ENCODE results near the gene EPS8L3.

The EPS8L3 gene

GRCh38 chr1:109739738-109740614 lies 23.7 kb downstream of the EPS8L3 start:
- H3K9me3 ChIP-seq: no peaks in the 10 kb centered on the region
- H3K4me3 ChIP-seq (ENCODE audit: low read depth in 1 of 2, low read length in 1 of 2): peak overlapping the region; percentile 67 to 83
- H3K4me1 ChIP-seq (ENCODE audit: control insufficient read depth in 1 of 2, insufficient read depth in 1 of 2, low read depth in 1 of 2, low read length in 1 of 2): peaks cover 6 to 12% of the 10 kb centered on the region in 2 experiments
- H3K27ac ChIP-seq: no peak overlapping the region
- no peak for TF ChIP-seq CTCF (IDR thresholded peaks at IDR 0.05)
- no peaks in the 10 kb centered on the region for H3K36me3 ChIP-seq
- H3K27me3 ChIP-seq: peaks cover 56% of the 10 kb centered on the region

GRCh38 chr1:109733236-109733870 lies 30.4 kb downstream of the EPS8L3 start:
- peaks cover 16% of the 10 kb centered on the region for H3K27me3 ChIP-seq
- no peak overlapping the region for H3K27ac ChIP-seq
- TF ChIP-seq CTCF (IDR thresholded peaks at IDR 0.05): no peak
- H3K9me3 ChIP-seq: no peaks in the 10 kb centered on the region
- no peaks in the 10 kb centered on the region for H3K36me3 ChIP-seq
- no peak overlapping the region for H3K4me3 ChIP-seq (ENCODE audit: low read depth in 1 of 2, low read length in 1 of 2)
- no peaks in the 10 kb centered on the region for H3K4me1 ChIP-seq (ENCODE audit: control insufficient read depth in 1 of 2, insufficient read depth in 1 of 2, low read depth in 1 of 2, low read length in 1 of 2)

- Histone ChIP-seq H3K9me3 (no peaks in the 10 kb centered on the region), H3K4me1 (ENCODE audit: control insufficient read depth in 1 of 2, insufficient read depth in 1 of 2, low read depth in 1 of 2, low read length in 1 of 2) (no peaks in the 10 kb centered on the region), H3K36me3 (no peaks in the 10 kb centered on the region), H3K27ac (no peak overlapping the region), H3K27me3 (peaks cover 7% of the 10 kb centered on the region), H3K4me3 (ENCODE audit: low read depth in 1 of 2, low read length in 1 of 2) (no peak overlapping the region)
- no peak for TF ChIP-seq CTCF (IDR thresholded peaks at IDR 0.05)
Observed at GRCh38 chr1:109732390-109732881, 31.3 kb downstream of the EPS8L3 start.

GRCh38 chr1:109730666-109731065 lies 33.1 kb downstream of the EPS8L3 start:
- TF ChIP-seq CTCF (IDR thresholded peaks at IDR 0.05): no peak
- H3K27ac ChIP-seq: no peak overlapping the region
- H3K9me3 ChIP-seq: no peaks in the 10 kb centered on the region
- H3K36me3 ChIP-seq: no peaks in the 10 kb centered on the region
- H3K4me1 ChIP-seq (ENCODE audit: control insufficient read depth in 1 of 2, insufficient read depth in 1 of 2, low read depth in 1 of 2, low read length in 1 of 2): no peaks in the 10 kb centered on the region
- H3K4me3 ChIP-seq (ENCODE audit: low read depth in 1 of 2, low read length in 1 of 2): no peak overlapping the region
- no peaks in the 10 kb centered on the region for H3K27me3 ChIP-seq

GRCh38 chr1:109728870-109729269 lies 34.9 kb downstream of the EPS8L3 start:
- no peaks in the 10 kb centered on the region for H3K9me3 ChIP-seq
- no peak overlapping the region for H3K4me3 ChIP-seq (ENCODE audit: low read depth in 1 of 2, low read length in 1 of 2)
- no peaks in the 10 kb centered on the region for H3K36me3 ChIP-seq
- no peak overlapping the region for H3K27ac ChIP-seq
- H3K4me1 ChIP-seq (ENCODE audit: control insufficient read depth in 1 of 2, insufficient read depth in 1 of 2, low read depth in 1 of 2, low read length in 1 of 2): no peaks in the 10 kb centered on the region
- H3K27me3 ChIP-seq: no peaks in the 10 kb centered on the region
- no peak for TF ChIP-seq CTCF (IDR thresholded peaks at IDR 0.05)
